Astrocyte of the spinal cord (primary cell): ENCODE results near the gene EDEM3.
"Not testable (repeated sequence)": the region's sequence is repeated elsewhere in the genome, so short reads cannot be mapped to it uniquely, and the experiment has no call there.

ENCODE experiments used
- DNase-seq: peaks from one replicate; pipeline ENCODE4 v3.0.0; 2011; ENCODE audit warnings: low read depth, low spot score
- H3K4me3 ChIP-seq: 2 replicates; pipeline ENCODE4 v1.5.1; 2011; ENCODE audit warnings: low read depth, mild to moderate bottlenecking, low read length, moderate library complexity
- in situ Hi-C: cut with HindIII; loops from 2 replicates; pipeline ENCODE4 v1.10.0; 2017; ENCODE audit warnings: low sequenced_read_pairs
- TF ChIP-seq, protein P1 (sequence below): IDR thresholded peaks from 2 replicates; pipeline ENCODE4 v1.5.1; 2012; ENCODE audit warnings: low read depth, mild to moderate bottlenecking, low read length, inconsistent platforms

EDEM3 gene

DNA sequence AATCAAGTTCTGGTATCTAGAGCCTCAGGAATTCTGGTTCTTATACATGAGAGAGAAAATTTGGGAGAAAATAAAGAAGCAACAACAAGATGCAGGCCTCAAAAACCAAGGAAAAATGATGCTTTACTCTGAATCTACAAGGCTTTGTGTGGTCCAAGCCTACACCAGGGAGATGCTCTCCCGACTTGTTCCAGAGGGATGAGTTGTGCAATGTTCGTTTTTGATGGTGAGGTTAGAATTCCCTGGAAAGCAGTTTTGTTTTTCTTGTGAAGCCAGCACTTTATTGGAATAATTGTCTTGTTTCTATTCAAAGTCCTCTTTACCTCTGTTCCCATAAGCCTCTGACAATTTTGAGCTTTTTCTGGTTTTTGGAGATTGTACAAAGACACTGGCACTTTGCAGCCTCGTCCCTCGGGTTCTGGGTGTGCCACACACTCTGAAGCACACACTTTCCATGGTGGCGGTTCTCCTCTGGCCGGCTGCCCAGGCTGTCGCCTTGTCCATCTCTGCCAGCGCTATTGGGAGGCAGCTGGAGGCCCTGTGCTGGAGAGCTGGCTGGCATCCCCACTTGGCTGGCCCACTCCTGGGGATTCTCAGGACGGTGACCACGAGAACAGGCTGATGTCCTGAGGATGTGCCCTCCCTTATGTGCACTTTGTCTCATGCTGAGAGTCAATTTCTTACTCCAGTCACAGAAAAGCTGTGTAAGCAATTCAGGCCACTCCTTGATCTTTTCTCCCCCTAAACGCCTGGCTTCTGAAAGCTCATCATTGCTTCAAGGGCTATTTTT is 70.2 kb downstream of the EDEM3 start:
- DNase-seq = no peak
- in situ Hi-C loops = no loop called here
- TF ChIP-seq, protein P1, sequence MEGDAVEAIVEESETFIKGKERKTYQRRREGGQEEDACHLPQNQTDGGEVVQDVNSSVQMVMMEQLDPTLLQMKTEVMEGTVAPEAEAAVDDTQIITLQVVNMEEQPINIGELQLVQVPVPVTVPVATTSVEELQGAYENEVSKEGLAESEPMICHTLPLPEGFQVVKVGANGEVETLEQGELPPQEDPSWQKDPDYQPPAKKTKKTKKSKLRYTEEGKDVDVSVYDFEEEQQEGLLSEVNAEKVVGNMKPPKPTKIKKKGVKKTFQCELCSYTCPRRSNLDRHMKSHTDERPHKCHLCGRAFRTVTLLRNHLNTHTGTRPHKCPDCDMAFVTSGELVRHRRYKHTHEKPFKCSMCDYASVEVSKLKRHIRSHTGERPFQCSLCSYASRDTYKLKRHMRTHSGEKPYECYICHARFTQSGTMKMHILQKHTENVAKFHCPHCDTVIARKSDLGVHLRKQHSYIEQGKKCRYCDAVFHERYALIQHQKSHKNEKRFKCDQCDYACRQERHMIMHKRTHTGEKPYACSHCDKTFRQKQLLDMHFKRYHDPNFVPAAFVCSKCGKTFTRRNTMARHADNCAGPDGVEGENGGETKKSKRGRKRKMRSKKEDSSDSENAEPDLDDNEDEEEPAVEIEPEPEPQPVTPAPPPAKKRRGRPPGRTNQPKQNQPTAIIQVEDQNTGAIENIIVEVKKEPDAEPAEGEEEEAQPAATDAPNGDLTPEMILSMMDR = no peak
- no peak overlapping the region for H3K4me3 ChIP-seq

DNA sequence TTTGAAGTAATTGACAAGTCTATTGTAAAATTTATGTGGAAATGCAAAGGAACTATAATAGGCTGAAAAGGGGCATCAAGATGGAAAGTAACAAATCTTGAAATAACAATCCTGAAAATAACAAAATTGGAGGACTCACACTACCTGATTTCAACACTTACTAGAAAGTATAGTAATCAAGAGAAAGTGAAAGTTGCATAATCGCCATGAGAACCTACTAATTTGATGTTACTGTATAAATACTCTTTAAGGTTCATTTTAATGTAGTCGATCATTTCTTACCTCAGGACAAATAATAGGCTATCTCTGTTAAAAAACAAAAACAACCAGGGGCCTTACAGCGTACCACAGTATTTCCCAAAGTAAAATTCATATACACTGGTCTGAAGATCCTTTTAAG is 71.7 kb downstream of the EDEM3 start:
- in situ Hi-C loops = no loop called here
- H3K4me3 ChIP-seq = no peak overlapping the region
- TF ChIP-seq, protein P1 = no peak
- DNase-seq = no peak

DNA sequence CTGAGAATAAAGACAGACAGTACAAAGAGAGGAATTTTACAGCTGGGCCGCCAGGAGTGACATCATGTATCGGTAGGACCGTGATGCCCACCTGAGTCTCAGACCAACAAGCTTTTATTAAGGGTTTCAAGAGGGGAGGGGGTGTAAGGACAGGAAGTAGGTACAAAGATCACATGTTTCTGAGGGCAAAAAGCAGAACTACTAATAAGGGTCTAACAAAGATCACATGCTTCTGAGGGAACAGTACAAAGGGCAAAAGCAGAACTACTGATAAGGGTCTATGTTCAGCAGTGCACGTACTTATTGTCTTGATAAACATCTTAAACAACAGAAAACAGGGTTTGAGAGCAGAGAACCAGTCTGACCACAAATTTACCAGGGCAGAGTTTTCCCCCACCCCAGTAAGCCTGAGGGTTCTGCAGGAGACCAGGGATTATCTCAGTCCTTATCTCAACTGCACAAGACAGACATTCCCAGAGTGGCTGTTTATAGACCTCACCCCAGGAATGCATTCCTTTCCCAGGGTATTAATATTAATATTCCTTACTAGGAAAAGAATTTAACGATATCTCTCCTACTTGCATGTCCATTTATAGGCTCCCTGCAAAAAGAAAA is 73.9 kb downstream of the EDEM3 start:
- H3K4me3 ChIP-seq, in situ Hi-C loops, DNase-seq: not testable (repeated sequence)

DNA sequence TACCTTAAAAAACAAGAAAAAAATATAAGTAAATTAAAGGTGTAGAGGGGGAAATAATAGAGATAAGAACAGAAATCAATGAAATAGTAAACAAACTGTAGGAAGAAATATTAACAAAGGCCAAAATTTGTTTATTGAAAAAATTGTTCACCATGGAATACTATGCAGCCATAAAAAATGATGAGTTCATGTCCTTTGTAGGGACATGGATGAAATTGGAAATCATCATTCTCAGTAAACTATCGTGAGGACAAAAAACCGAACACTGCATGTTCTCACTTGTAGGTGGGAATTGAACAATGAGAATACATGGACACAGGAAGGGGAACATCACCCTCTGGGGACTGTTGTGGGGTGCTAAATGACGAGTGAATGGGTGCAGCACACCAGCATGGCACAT is 75.2 kb downstream of the EDEM3 start:
- H3K4me3 ChIP-seq, DNase-seq, in situ Hi-C loops: not testable (repeated sequence)

DNA sequence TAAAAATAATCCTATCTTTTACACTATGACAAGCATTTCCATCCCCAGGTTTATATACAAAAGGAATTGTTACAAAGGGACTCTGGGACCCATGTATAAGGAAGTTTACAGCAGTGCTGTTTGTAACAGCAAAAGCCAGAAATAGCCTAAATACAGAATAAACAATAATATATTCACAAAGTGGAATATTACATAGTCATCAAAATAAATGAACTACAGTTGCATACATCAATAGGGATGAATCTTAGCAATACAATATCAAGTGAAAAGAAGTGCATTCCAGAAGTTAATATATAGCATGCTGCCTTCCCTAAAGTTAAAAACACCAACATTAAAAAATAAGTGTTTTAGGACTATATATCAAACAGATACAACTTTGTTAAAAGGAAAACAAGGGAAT is 77.3 kb downstream of the EDEM3 start:
- TF ChIP-seq, protein P1 = no peak
- DNase-seq = no peak
- in situ Hi-C loops = no loop called here
- no peak overlapping the region for H3K4me3 ChIP-seq

DNA sequence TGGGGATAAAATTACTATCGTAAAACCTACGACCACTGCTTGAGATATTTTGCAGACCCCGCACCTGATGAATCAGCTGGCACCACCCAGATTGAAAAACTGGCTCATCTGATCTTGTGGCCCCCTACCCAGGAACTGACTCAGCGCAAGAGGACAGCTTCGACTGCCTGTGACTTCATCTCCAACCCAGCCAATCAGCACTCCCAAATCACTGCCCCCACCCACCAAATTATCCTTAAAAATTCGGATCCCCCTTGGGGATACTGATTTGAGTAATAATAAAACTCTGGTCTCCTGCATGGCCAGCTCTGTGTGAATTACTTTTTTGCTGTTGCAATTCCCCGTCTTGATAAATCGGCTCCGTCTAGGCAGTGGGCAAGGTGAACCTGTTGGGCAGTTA is 81.4 kb downstream of the EDEM3 start:
- DNase-seq = no peak
- in situ Hi-C loops = no loop called here
- TF ChIP-seq, protein P1 = no peak
- H3K4me3 ChIP-seq = no peak overlapping the region

DNA sequence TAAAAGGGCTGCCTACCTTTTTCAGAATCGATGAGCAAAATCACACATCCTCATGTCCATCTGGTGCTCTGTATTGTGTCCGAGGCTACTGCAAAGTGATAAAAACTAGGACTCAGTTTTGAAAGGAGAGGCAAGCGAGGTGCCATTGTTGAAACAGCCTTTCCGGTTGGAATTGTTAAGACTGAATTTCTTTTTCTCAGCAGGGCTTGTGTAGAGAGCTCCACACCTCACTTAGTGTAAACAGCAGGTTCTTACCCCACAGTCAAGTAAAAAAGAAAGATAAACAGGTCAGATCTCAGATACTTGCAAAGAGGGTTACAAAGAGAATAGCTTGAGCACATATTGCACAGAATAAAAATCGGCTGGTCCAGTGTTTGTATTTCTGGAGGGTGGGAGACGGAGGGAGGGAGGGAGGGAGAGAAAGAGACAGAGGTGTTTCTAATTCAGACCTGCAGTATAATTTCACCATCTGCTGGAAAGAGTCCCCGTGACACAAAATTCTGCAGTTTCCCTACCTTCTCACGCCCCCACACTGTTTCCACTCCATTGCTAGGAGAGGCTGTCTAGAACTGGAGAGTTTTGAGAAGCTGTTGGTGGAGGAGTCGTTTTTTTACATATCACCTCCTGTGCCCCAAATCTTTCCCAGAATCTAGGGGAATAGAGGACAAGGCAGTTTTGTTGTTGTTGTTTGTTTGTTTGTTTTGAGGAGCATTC is 82.5 kb downstream of the EDEM3 start:
- in situ Hi-C loops = no loop called here

More for the DNA sequence above, 82.5 kb downstream of the EDEM3 start:
- TF ChIP-seq, protein P1 = no peak
- H3K4me3 ChIP-seq = no peak overlapping the region
- DNase-seq = no peak
